Measurements from ENCODE around the gene DTYMK. TPM values are rescaled to one million over a fixed set of nuclear protein-coding genes. Genes with fewer than 3 reads are reported as not detected.

The DTYMK gene
- total RNA-seq, 1 donor from 2014 or later: 66.7 TPM

DNA sequence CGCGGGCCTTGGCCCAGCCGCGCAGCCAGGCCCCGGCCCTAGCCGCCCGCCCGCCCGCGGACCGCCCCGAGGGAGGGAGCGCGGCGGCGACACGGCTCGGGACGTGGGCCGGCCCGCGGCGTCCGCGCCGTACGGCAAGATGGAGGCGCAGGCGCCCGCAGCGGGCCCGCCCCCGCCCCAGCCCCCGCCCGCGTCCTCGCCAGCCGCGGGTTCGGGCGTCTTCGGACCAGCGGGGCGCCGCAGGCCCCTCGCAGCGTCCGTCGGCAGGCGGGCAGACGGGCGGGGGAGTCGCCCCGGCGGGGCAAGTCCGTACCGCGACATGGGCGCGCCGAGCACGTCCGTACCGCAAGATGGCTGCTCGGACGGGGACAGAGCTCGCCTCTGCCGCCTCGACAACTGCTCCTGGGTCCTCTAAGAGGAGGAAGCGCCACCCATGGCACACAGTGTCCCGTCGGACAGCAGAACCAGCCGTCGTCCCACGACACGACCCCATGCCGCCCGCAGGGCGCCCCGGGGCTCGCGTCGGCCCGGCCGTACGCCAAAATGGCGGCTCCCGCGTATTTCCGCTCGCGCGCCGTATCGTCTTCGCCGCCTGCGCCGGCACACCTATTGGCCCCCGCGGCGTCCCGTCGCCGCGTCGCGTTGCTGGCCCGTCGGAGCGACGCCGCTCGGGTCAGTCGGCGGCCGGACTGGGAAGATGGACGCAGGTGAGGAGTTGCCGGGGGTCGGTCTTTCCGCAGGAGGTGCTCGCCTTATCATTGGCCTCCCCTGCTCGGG lies 49.4 kb downstream of the DTYMK start, which contains the start of the genes ATG4B and THAP4:
Gene ATG4B (plus strand): TSS at position 676 of the 777 bp plus-strand sequence. CDS start 22 bp downstream, at position 698.
Gene THAP4 (minus strand): TSS at position 141 of the 777 bp plus-strand sequence. CDS start 141 bp downstream, outside the sequence.
- Mint-ChIP-seq H3K27me3 (no peaks in the 10 kb centered on the region), H3K27ac (peak within 1 kb of the TSS; percentile 95), H3K4me3 (peak within 1 kb of the TSS; percentile 95), H3K4me1 (ENCODE audit: unreplicated experiment) (peaks cover 37% of the 10 kb centered on the region), H3K36me3 (peaks cover 17% of the 10 kb centered on the region), H3K9me3 (no peaks in the 10 kb centered on the region)
- DNase-seq (ENCODE audit: extremely low spot score, unreplicated experiment): peak; percentile 87
- no peak for TF ChIP-seq CTCF (conservative IDR thresholded peaks at IDR 0.05)

DNA sequence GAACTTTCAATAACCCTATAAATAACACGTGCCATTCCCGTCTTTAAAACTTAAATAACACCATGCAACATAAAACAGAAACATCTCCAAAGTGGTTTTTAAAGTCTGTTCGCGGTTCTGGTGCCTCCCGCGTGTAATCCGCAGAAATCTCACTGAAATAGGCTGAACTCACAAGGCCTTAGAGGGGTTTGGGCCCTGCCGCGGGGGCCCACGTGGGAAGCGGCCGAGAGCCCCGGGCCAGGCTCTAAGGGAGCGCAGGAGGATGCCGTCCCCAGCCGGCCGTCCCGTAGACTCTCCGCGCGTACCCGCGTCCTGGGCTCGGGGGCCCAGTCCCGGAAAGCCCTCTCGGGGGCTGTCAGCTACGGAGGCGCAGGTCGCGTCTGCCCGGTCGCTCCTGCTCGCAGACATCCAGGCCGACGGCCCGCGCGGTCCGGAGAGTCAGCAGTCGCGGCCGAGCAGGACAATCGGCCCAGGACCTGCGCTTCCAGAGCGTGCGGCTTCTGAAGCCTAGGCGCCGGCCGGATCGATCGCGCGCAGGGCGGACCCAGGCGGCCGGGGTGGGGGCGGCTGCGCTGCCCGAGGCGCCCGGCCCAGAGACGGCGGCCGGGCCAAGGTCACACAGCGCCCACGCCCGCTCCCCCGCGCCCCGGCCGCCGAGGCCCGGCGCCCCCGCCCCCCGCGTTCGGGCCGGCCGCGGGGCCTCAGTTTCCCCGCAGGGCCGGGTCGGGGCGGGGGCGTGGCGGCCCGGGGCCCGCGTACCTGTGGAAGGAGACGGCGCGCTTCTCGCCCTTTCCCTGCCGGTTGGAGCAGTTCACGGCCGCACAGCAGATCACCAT lies 50.2 kb downstream of the DTYMK start:
- Mint-ChIP-seq H3K27ac (peak overlapping the region; percentile 84), H3K4me1 (ENCODE audit: unreplicated experiment) (peaks cover 35% of the 10 kb centered on the region), H3K9me3 (no peaks in the 10 kb centered on the region), H3K4me3 (peak overlapping the region; percentile 90), H3K36me3 (peaks cover 17% of the 10 kb centered on the region), H3K27me3 (no peaks in the 10 kb centered on the region)
- no peak for DNase-seq (ENCODE audit: extremely low spot score, unreplicated experiment)
- TF ChIP-seq CTCF (conservative IDR thresholded peaks at IDR 0.05): no peak

- DNase-seq (ENCODE audit: extremely low spot score, unreplicated experiment): no peak
- H3K36me3 Mint-ChIP-seq: peaks cover 17% of the 10 kb centered on the region
- peak overlapping the region; percentile 84 for H3K27ac Mint-ChIP-seq
Measured at GRCh38 chr2:241635756-241636155, 50.9 kb downstream of the DTYMK start.

DNA sequence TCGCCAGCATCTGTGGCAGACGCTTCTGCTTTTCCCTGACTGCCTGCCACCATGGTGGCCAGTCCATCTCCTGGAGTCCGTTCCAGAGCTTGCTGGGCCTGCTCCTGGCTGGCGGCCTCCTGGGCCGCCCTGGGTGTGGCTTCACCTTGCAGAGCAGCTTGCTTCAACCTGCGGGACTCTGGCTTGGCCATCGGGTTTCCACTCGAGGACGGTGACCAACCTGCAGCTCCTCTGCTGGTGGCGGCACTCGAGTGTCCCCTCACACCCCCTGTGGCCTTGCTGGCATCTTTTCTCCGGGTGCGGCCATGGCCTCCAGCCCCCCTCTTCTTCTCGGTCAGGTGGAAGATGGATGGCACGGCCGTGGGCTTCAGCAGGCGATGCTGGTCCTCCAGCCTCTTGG lies 53.1 kb downstream of the DTYMK start:
- Mint-ChIP-seq H3K27ac (no peak overlapping the region), H3K36me3 (peaks cover 4% of the 10 kb centered on the region), H3K4me1 (ENCODE audit: unreplicated experiment) (peaks cover 15% of the 10 kb centered on the region), H3K9me3 (no peaks in the 10 kb centered on the region), H3K4me3 (no peak overlapping the region), H3K27me3 (no peaks in the 10 kb centered on the region)
- no peak for DNase-seq (ENCODE audit: extremely low spot score, unreplicated experiment)
- TF ChIP-seq CTCF (conservative IDR thresholded peaks at IDR 0.05): no peak

More at GRCh38 chr2:241635756-241636155, 50.9 kb downstream of the DTYMK start:
- no peak for TF ChIP-seq CTCF (conservative IDR thresholded peaks at IDR 0.05)
- Mint-ChIP-seq H3K4me1 (ENCODE audit: unreplicated experiment) (peaks cover 30% of the 10 kb centered on the region), H3K4me3 (peak overlapping the region; percentile 90), H3K27me3 (no peaks in the 10 kb centered on the region), H3K9me3 (no peaks in the 10 kb centered on the region)

DNA sequence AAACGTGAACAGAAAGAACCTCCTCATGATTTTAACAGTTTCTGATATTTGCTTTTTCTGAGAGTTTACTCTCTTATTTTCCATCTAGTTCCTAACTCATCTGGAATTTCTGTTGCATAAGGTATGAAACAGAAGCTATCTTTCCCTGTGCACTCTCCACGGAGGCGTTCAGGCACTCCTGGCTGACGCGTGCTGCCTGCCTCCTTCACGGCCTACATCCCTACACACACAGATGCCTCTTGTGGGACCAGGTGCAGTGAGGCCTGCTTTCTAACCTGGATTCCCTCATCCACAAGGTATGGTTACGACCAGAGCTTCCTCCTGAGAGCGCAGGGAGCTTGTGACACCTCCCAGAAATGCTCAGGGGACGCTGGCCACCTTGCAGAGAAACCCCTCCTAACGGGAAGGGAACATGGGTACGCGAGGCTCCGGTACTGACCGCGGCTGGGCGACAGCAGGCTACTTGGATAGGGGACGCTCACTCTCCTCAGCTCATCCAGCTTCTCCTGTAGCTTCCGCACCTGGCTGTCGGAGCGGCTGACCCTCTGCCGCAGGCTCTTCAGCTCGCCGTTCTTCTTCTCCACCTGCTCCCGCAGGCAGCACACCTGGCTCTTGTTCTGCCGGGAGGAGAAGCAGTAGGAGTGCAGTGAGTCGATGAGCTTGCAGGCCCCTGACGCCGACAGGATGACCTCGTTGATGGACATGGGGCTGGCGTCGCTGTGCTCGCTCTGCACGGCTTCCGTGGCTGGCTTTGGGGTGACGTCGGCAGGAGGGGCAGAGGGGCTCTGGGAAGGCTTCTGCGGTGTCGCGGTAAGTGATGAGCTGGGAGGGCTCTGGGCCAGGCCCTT lies 53.9 kb downstream of the DTYMK start:
- H3K9me3 Mint-ChIP-seq: no peaks in the 10 kb centered on the region
- no peak overlapping the region for H3K4me3 Mint-ChIP-seq
- H3K27me3 Mint-ChIP-seq: no peaks in the 10 kb centered on the region
- no peak for TF ChIP-seq CTCF (conservative IDR thresholded peaks at IDR 0.05)
- H3K36me3 Mint-ChIP-seq: peaks cover 4% of the 10 kb centered on the region
- no peak overlapping the region for H3K27ac Mint-ChIP-seq
- no peak for DNase-seq (ENCODE audit: extremely low spot score, unreplicated experiment)
- peaks cover 8% of the 10 kb centered on the region for H3K4me1 Mint-ChIP-seq (ENCODE audit: unreplicated experiment)

All from type B pancreatic cell (in vitro differentiated cells).